Astrocyte of the hippocampus (primary cell): ENCODE measurements around the gene SLC7A4.
A peak's percentile ranks its signal among the peaks of the same experiment; 100 is the strongest.
"Not testable (repeated sequence)": the region's sequence is repeated elsewhere in the genome, so short reads cannot be mapped to it uniquely, and the experiment has no call there.

Source experiments
- DNase-seq: peaks from one replicate; pipeline ENCODE4 v3.0.0; 2011; ENCODE audit warnings: low read depth, low spot score

Gene SLC7A4

GRCh38 chr22:21064917-21065864, 32.8 kb upstream of the SLC7A4 start:
- no peak for DNase-seq

GRCh38 chr22:21064425-21064824, 32.1 kb upstream of the SLC7A4 start:
- not testable (repeated sequence) for DNase-seq

GRCh38 chr22:21061660-21062321, 29.4 kb upstream of the SLC7A4 start:
- DNase-seq, result not testable (repeated sequence)

- not testable (repeated sequence) for DNase-seq
These were observed 28.0 kb upstream of the SLC7A4 start for GRCh38 chr22:21060363-21060762.

GRCh38 chr22:21055880-21056319, 23.5 kb upstream of the SLC7A4 start:
- DNase-seq, result no peak

GRCh38 chr22:21055564-21055834, 23.1 kb upstream of the SLC7A4 start:
- no peak for DNase-seq

GRCh38 chr22:21054714-21055563, 22.6 kb upstream of the SLC7A4 start:
- DNase-seq, result no peak

GRCh38 chr22:21054046-21054713, 21.8 kb upstream of the SLC7A4 start:
- DNase-seq, result no peak

GRCh38 chr22:21052715-21053459, 20.5 kb upstream of the SLC7A4 start:
- DNase-seq, result no peak

GRCh38 chr22:21051831-21052400, 19.6 kb upstream of the SLC7A4 start:
- no peak for DNase-seq

GRCh38 chr22:21051145-21051830, 18.9 kb upstream of the SLC7A4 start:
- no peak for DNase-seq

GRCh38 chr22:21048965-21049364, 16.6 kb upstream of the SLC7A4 start:
- not testable (repeated sequence) for DNase-seq

- DNase-seq, result not testable (repeated sequence)
These were observed 16.1 kb upstream of the SLC7A4 start for GRCh38 chr22:21048448-21048847.

GRCh38 chr22:21047730-21048129, 15.4 kb upstream of the SLC7A4 start:
- DNase-seq, result no peak

GRCh38 chr22:21047035-21047661, 14.8 kb upstream of the SLC7A4 start:
- no peak for DNase-seq

GRCh38 chr22:21045585-21046294, 13.4 kb upstream of the SLC7A4 start, which contains the start of gene LRRC74B:
Gene LRRC74B, plus strand, starts transcription at chr22:21045946. Its CDS starts 41 bp downstream, at chr22:21045987.
- peak; percentile 98 for DNase-seq

GRCh38 chr22:21044931-21045584, 12.7 kb upstream of the SLC7A4 start:
- DNase-seq, result peak; percentile 69
